Activated T-helper 1 cell treated with anti-CD3 and anti-CD28 coated beads, Interleukin-12 subunit alpha, Interleukin-12 subunit beta, Interleukin-2, Interleukin-4 antibody, amounts not matched to agents 30 ng/mL and 10 ng/mL and 1 ng/mL, durations not matched to agents 14 hours and 24 hours and 36 hours (primary cell): Measurements from ENCODE around the gene ALDH16A1. TPM values are rescaled to one million over a fixed set of nuclear protein-coding genes. Genes with fewer than 3 reads are reported as not detected.
A peak's percentile ranks its signal among the peaks of the same experiment; 100 is the strongest.
"Not testable (repeated sequence)": the region's sequence is repeated elsewhere in the genome, so short reads cannot be mapped to it uniquely, and the experiment has no call there.

Source experiments
- DNase-seq: peaks from one replicate; pipeline ENCODE4 v3.0.0; 2021; ENCODE audit warnings: low spot score
- H3K27ac Mint-ChIP-seq: one replicate; pipeline ENCODE4 v1.8.0; 2021; ENCODE audit warnings: mild to moderate bottlenecking, mixed read lengths
- H3K27me3 Mint-ChIP-seq: one replicate; pipeline ENCODE4 v1.8.0; 2022; ENCODE audit warnings: mild to moderate bottlenecking, moderate library complexity, mixed read lengths; ENCODE audit not compliant: insufficient read depth
- H3K36me3 Mint-ChIP-seq: one replicate; pipeline ENCODE4 v1.8.0; 2021; ENCODE audit warnings: low read depth, mixed read lengths
- H3K4me1 Mint-ChIP-seq: one replicate; pipeline ENCODE4 v1.8.0; 2021; ENCODE audit warnings: low read depth, mixed read lengths
- H3K4me3 Mint-ChIP-seq: one replicate; pipeline ENCODE4 v1.8.0; 2021; ENCODE audit warnings: mild to moderate bottlenecking, moderate library complexity, mixed read lengths
- H3K9me3 Mint-ChIP-seq: one replicate; pipeline ENCODE4 v1.8.0; 2021; ENCODE audit warnings: mixed read lengths
- intact Hi-C: fragments of 100-400 bp; cut with micrococcal nuclease; formaldehyde crosslinking; loops from one replicate; pipeline ENCODE4 v1.15.1; 2024
- total RNA-seq: library from RNA; stranded (reverse); gene quantifications from 2 replicates; pipeline ENCODE4 v1.2.3, GENCODE V29; 2022

ALDH16A1 gene
- total RNA-seq, 1 donor from 2014 or later: 23.1 TPM

- no peak for DNase-seq
- intact Hi-C loops: no loop called here
- H3K9me3 Mint-ChIP-seq: no peaks in the 10 kb centered on the region
- H3K4me3 Mint-ChIP-seq: no peak overlapping the region
- no peak overlapping the region for H3K27ac Mint-ChIP-seq
- H3K4me1 Mint-ChIP-seq: peaks cover 34% of the 10 kb centered on the region
- H3K27me3 Mint-ChIP-seq: peaks cover 87% of the 10 kb centered on the region
- no peaks in the 10 kb centered on the region for H3K36me3 Mint-ChIP-seq
These were observed 14.8 kb upstream of the ALDH16A1 start for GRCh38 chr19:49438261-49438660.

- intact Hi-C loops: loop anchor here (5.0 to 10.0 kb wide), 3 partner anchors 33 to 327 kb away; partner anchors contain the start of gene AP2A1
- DNase-seq: no peak
- Mint-ChIP-seq H3K4me1 (peaks cover 44% of the 10 kb centered on the region), H3K27ac (no peak overlapping the region), H3K36me3 (no peaks in the 10 kb centered on the region), H3K9me3 (no peaks in the 10 kb centered on the region), H3K27me3 (peaks cover 74% of the 10 kb centered on the region), H3K4me3 (no peak overlapping the region)
These were observed 13.2 kb upstream of the ALDH16A1 start for GRCh38 chr19:49439836-49440235.

- intact Hi-C loops: loop anchor here (1.0 to 10.0 kb wide), 4 partner anchors 9 to 327 kb away; partner anchors contain the start of gene AP2A1
- H3K27ac Mint-ChIP-seq: no peak overlapping the region
- no peaks in the 10 kb centered on the region for H3K9me3 Mint-ChIP-seq
- H3K4me1 Mint-ChIP-seq: peaks cover 50% of the 10 kb centered on the region
- H3K27me3 Mint-ChIP-seq: peaks cover 66% of the 10 kb centered on the region
- no peak for DNase-seq
- no peaks in the 10 kb centered on the region for H3K36me3 Mint-ChIP-seq
- peak overlapping the region; percentile 57 for H3K4me3 Mint-ChIP-seq
These were observed 12.4 kb upstream of the ALDH16A1 start for GRCh38 chr19:49440439-49441209.

- peak; percentile 14 for DNase-seq
- Mint-ChIP-seq H3K27me3 (peaks cover 59% of the 10 kb centered on the region), H3K4me3 (peak within 1 kb of the TSS; percentile 82), H3K9me3 (no peaks in the 10 kb centered on the region), H3K27ac (peak within 1 kb of the TSS; percentile 78), H3K4me1 (peaks cover 44% of the 10 kb centered on the region), H3K36me3 (peaks cover 4% of the 10 kb centered on the region)
- intact Hi-C loops: loop anchor here (1.0 to 10.0 kb wide), 4 partner anchors 10 to 326 kb away; partner anchors contain the start of gene AP2A1
These were observed 11.6 kb upstream of the ALDH16A1 start, which contains the start of gene SLC17A7 for GRCh38 chr19:49441210-49441959. Gene SLC17A7, minus strand, starts transcription at chr19:49441527. Its CDS starts 148 bp downstream, at chr19:49441379.

- H3K27me3 Mint-ChIP-seq: peaks cover 53% of the 10 kb centered on the region
- H3K36me3 Mint-ChIP-seq: peaks cover 7% of the 10 kb centered on the region
- peak overlapping the region; percentile 78 for H3K27ac Mint-ChIP-seq
- peaks cover 38% of the 10 kb centered on the region for H3K4me1 Mint-ChIP-seq
- H3K9me3 Mint-ChIP-seq: no peaks in the 10 kb centered on the region
- no peak for DNase-seq
- H3K4me3 Mint-ChIP-seq: peak overlapping the region; percentile 82
- intact Hi-C loops: loop anchor here (1.0 to 10.0 kb wide), 7 partner anchors 11 to 973 kb away; partner anchors contain the start of genes AP2A1, CYTH2, RPS11 and RRAS
These were observed 11.1 kb upstream of the ALDH16A1 start for GRCh38 chr19:49441960-49442350.

- Mint-ChIP-seq H3K27ac (peak overlapping the region; percentile 78), H3K4me1 (peaks cover 37% of the 10 kb centered on the region)
- intact Hi-C loops: loop anchor here (2.0 to 10.0 kb wide), 6 partner anchors 35 to 974 kb away; partner anchors contain the start of genes AP2A1, CYTH2, RPS11 and RRAS
These were observed 10.7 kb upstream of the ALDH16A1 start for GRCh38 chr19:49442354-49442753.

GRCh38 chr19:49442771-49443365 is 10.2 kb upstream of the ALDH16A1 start:
- peak; percentile 67 for DNase-seq
- intact Hi-C loops: loop anchor here (1.0 to 10.0 kb wide), 12 partner anchors 8 to 974 kb away; partner anchors contain the start of genes AP2A1, CYTH2, DKKL1 and PIH1D1
- Mint-ChIP-seq H3K36me3 (peaks cover 7% of the 10 kb centered on the region), H3K9me3 (no peaks in the 10 kb centered on the region), H3K4me3 (peak overlapping the region; percentile 82), H3K27ac (peak overlapping the region; percentile 88), H3K27me3 (peaks cover 44% of the 10 kb centered on the region), H3K4me1 (peaks cover 37% of the 10 kb centered on the region)

More at GRCh38 chr19:49442354-49442753, 10.7 kb upstream of the ALDH16A1 start:
- no peaks in the 10 kb centered on the region for H3K9me3 Mint-ChIP-seq
- H3K36me3 Mint-ChIP-seq: peaks cover 7% of the 10 kb centered on the region
- peak overlapping the region; percentile 82 for H3K4me3 Mint-ChIP-seq
- peak; percentile 21 for DNase-seq
- peaks cover 49% of the 10 kb centered on the region for H3K27me3 Mint-ChIP-seq

GRCh38 chr19:49443366-49444099 is 9.5 kb upstream of the ALDH16A1 start:
- peaks cover 42% of the 10 kb centered on the region for H3K4me1 Mint-ChIP-seq
- DNase-seq: peak; percentile 90
- H3K27me3 Mint-ChIP-seq: peaks cover 37% of the 10 kb centered on the region
- intact Hi-C loops: loop anchor here (1.0 to 10.0 kb wide), 12 partner anchors 8 to 975 kb away; partner anchors contain the start of genes AP2A1, CYTH2, DKKL1 and PIH1D1
- H3K4me3 Mint-ChIP-seq: peak overlapping the region; percentile 82
- H3K9me3 Mint-ChIP-seq: no peaks in the 10 kb centered on the region
- H3K36me3 Mint-ChIP-seq: peaks cover 13% of the 10 kb centered on the region
- H3K27ac Mint-ChIP-seq: peak overlapping the region; percentile 88

GRCh38 chr19:49444100-49444700 is 8.8 kb upstream of the ALDH16A1 start:
- peaks cover 20% of the 10 kb centered on the region for H3K36me3 Mint-ChIP-seq
- intact Hi-C loops: loop anchor here (5.0 to 10.0 kb wide), 3 partner anchors 37 to 323 kb away; partner anchors contain the start of gene AP2A1
- peaks cover 31% of the 10 kb centered on the region for H3K27me3 Mint-ChIP-seq
- peaks cover 45% of the 10 kb centered on the region for H3K4me1 Mint-ChIP-seq
- DNase-seq, H3K9me3 Mint-ChIP-seq: not testable (repeated sequence)
- H3K27ac Mint-ChIP-seq: peak overlapping the region; percentile 88
- peak overlapping the region; percentile 82 for H3K4me3 Mint-ChIP-seq

GRCh38 chr19:49445997-49446396 is 7.0 kb upstream of the ALDH16A1 start:
- intact Hi-C loops: loop anchor here (10.0 kb wide), 1 partner anchor 181 kb away; no protein-coding TSS in a partner anchor
- Mint-ChIP-seq H3K4me1 (peaks cover 53% of the 10 kb centered on the region), H3K27ac (peak overlapping the region; percentile 55), H3K9me3 (no peaks in the 10 kb centered on the region), H3K4me3 (no peak overlapping the region), H3K27me3 (peaks cover 14% of the 10 kb centered on the region), H3K36me3 (peaks cover 31% of the 10 kb centered on the region)
- DNase-seq: no peak
